ENCODE measurements around the gene RNASE4. TPM values are rescaled to one million over a fixed set of nuclear protein-coding genes. Genes with fewer than 3 reads are reported as not detected.

RNASE4 gene
- total RNA-seq, 1 experiment from 2014 or later, result 2.4 TPM

DNA sequence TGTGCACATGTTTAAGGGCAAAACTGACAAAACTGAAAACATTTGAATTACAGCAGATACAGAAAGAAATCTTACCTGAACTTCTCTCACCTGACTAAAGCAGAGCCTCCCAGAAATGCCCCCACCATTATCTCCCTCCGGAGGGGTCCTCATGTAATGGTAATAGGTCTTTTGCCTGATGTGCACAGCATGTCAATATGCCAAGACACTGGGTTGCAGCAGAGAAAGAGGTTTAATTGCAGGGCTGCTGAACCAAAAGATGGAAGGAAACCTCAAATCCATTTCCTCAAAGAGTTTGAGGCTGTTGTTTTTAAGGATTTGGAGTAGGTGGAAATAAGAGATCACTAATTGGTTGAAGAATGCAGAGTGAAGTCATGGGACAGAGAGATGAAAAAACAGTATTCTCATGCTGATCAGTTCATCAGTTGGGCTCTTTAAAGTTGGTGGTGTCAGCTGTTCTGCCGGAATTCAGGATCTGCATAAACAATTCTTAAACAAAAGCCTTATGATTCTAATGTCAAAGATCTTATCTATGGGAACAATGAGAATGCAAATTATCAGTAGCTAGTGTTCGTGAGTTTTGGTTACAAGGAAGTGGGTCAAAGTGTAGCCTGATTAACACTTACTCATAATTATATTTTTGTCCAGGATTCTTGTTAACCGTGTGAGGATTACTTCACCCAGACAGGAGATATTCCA is 22.4 kb downstream of the RNASE4 start:
- DNase-seq (ENCODE audit: unreplicated experiment), result no peak
- Mint-ChIP-seq H3K4me3 (ENCODE audit: unreplicated experiment) (no peak overlapping the region), H3K27me3 (ENCODE audit: insufficient read depth, unreplicated experiment) (no peaks in the 10 kb centered on the region), H3K9me3 (ENCODE audit: unreplicated experiment) (no peaks in the 10 kb centered on the region), H3K36me3 (ENCODE audit: insufficient read depth, unreplicated experiment) (no peaks in the 10 kb centered on the region), H3K4me1 (ENCODE audit: insufficient read depth, unreplicated experiment) (no peaks in the 10 kb centered on the region), H3K27ac (ENCODE audit: low read depth, unreplicated experiment) (no peak overlapping the region)
- POLR2A ChIA-PET, result no interaction called here
- BruUV-seq (replicated peaks), result no TSS peak
- intact Hi-C loops (cut with micrococcal nuclease), result no loop called here
- CTCF ChIA-PET, result interaction anchor here (0.7 to 2.2 kb wide), 9 partner anchors 8 to 1015 kb away, joined by 3 to 16 read pairs (median 4); no protein-coding TSS in a partner anchor
- TF ChIP-seq, protein P1, sequence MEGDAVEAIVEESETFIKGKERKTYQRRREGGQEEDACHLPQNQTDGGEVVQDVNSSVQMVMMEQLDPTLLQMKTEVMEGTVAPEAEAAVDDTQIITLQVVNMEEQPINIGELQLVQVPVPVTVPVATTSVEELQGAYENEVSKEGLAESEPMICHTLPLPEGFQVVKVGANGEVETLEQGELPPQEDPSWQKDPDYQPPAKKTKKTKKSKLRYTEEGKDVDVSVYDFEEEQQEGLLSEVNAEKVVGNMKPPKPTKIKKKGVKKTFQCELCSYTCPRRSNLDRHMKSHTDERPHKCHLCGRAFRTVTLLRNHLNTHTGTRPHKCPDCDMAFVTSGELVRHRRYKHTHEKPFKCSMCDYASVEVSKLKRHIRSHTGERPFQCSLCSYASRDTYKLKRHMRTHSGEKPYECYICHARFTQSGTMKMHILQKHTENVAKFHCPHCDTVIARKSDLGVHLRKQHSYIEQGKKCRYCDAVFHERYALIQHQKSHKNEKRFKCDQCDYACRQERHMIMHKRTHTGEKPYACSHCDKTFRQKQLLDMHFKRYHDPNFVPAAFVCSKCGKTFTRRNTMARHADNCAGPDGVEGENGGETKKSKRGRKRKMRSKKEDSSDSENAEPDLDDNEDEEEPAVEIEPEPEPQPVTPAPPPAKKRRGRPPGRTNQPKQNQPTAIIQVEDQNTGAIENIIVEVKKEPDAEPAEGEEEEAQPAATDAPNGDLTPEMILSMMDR (IDR thresholded peaks at IDR 0.05; ENCODE audit: unreplicated experiment), result no peak

DNA sequence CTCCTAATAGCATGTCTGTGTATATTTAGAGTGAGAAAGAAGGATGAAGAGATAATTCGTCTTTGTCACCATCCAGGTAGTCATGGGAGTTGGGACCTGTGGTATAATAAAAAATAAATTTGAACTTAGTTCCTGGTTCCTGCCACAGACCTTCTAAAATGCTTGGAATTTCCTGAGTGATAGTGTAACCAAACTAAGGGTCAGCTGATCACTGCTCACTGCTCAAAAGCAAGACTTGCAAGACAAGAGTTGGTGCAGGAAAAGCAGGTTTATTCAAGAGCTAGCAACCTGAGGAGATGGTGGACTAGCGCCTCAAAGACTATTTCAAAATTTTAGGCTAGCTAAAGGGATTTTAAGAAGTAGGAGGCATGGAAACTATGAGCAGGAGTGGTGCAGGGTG is 23.3 kb downstream of the RNASE4 start:
- Mint-ChIP-seq H3K4me1 (ENCODE audit: insufficient read depth, unreplicated experiment) (no peaks in the 10 kb centered on the region), H3K27ac (ENCODE audit: low read depth, unreplicated experiment) (no peak overlapping the region), H3K9me3 (ENCODE audit: unreplicated experiment) (no peaks in the 10 kb centered on the region), H3K36me3 (ENCODE audit: insufficient read depth, unreplicated experiment) (no peaks in the 10 kb centered on the region), H3K27me3 (ENCODE audit: insufficient read depth, unreplicated experiment) (no peaks in the 10 kb centered on the region), H3K4me3 (ENCODE audit: unreplicated experiment) (no peak overlapping the region)
- ChIA-PET CTCF (interaction anchor here (0.9 to 2.2 kb wide), 8 partner anchors 9 to 333 kb away, joined by 3 to 16 read pairs (median 4); no protein-coding TSS in a partner anchor), POLR2A (no interaction called here)
- DNase-seq (ENCODE audit: unreplicated experiment), result no peak
- BruUV-seq (replicated peaks), result no TSS peak
- intact Hi-C loops (cut with micrococcal nuclease), result no loop called here
- TF ChIP-seq, protein P1 (IDR thresholded peaks at IDR 0.05; ENCODE audit: unreplicated experiment), result no peak

DNA sequence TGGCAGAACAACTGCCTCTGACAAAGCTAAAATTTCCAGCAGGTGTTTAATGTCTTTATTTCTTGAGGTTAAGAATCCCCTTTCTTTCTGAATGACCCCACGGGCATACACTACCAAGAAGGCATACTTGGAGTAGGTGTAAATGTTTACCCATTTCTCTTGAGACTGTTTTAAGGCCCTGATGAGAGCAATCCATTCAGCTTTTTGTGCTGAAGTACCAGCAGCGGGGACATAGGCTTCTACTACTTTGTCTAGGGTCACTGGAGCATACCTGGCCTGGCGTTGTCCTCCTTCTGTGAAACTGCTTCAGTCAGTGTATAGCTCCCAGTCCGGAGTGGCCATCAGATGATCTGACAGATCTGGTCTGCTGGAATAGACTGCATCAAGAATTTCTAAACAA is 26.9 kb downstream of the RNASE4 start:
- Mint-ChIP-seq H3K36me3 (ENCODE audit: insufficient read depth, unreplicated experiment) (no peaks in the 10 kb centered on the region), H3K4me1 (ENCODE audit: insufficient read depth, unreplicated experiment) (peaks cover 5% of the 10 kb centered on the region), H3K9me3 (ENCODE audit: unreplicated experiment) (no peaks in the 10 kb centered on the region), H3K27me3 (ENCODE audit: insufficient read depth, unreplicated experiment) (no peaks in the 10 kb centered on the region), H3K27ac (ENCODE audit: low read depth, unreplicated experiment) (no peak overlapping the region), H3K4me3 (ENCODE audit: unreplicated experiment) (no peak overlapping the region)
- POLR2A ChIA-PET, result no interaction called here
- CTCF ChIA-PET, result interaction anchor here (0.8 to 3.2 kb wide), 4 partner anchors 14 to 329 kb away, joined by 4 to 11 read pairs (median 6); no protein-coding TSS in a partner anchor
- no peak for DNase-seq (ENCODE audit: unreplicated experiment)
- intact Hi-C loops (cut with micrococcal nuclease), result no loop called here
- BruUV-seq (replicated peaks), result no TSS peak
- TF ChIP-seq, protein P1 (IDR thresholded peaks at IDR 0.05; ENCODE audit: unreplicated experiment), result no peak

DNA sequence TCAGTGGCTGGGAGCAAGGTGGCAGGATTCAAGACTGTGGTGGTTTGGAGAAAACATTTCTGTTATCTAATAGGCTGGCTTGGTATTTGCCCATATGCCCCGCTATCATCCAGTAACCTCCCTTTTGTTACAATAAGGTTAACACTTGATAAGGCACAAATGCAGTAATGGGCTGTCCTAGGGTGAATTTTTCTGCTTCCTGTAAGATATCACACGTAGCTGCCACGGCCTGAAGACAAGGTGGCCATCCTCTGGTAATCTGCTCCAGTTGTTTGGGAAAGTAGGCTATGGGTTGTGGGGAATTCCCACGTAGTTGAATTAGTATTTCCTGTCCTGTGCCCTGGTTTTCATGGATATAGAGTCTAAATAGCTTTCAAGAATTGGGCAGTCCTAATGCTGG is 27.3 kb downstream of the RNASE4 start:
- Mint-ChIP-seq H3K27ac (ENCODE audit: low read depth, unreplicated experiment) (no peak overlapping the region), H3K27me3 (ENCODE audit: insufficient read depth, unreplicated experiment) (no peaks in the 10 kb centered on the region), H3K36me3 (ENCODE audit: insufficient read depth, unreplicated experiment) (no peaks in the 10 kb centered on the region), H3K4me1 (ENCODE audit: insufficient read depth, unreplicated experiment) (peaks cover 5% of the 10 kb centered on the region), H3K9me3 (ENCODE audit: unreplicated experiment) (no peaks in the 10 kb centered on the region), H3K4me3 (ENCODE audit: unreplicated experiment) (no peak overlapping the region)
- BruUV-seq (replicated peaks), result no TSS peak
- DNase-seq (ENCODE audit: unreplicated experiment), result no peak
- TF ChIP-seq, protein P1 (IDR thresholded peaks at IDR 0.05; ENCODE audit: unreplicated experiment), result no peak
- intact Hi-C loops (cut with micrococcal nuclease), result no loop called here
- POLR2A ChIA-PET, result no interaction called here
- CTCF ChIA-PET, result interaction anchor here (1.0 to 3.2 kb wide), 4 partner anchors 14 to 146 kb away, joined by 3 to 11 read pairs (median 4); no protein-coding TSS in a partner anchor
